ENCODE measurements around the gene SPOCK1.

The SPOCK1 gene

DNA sequence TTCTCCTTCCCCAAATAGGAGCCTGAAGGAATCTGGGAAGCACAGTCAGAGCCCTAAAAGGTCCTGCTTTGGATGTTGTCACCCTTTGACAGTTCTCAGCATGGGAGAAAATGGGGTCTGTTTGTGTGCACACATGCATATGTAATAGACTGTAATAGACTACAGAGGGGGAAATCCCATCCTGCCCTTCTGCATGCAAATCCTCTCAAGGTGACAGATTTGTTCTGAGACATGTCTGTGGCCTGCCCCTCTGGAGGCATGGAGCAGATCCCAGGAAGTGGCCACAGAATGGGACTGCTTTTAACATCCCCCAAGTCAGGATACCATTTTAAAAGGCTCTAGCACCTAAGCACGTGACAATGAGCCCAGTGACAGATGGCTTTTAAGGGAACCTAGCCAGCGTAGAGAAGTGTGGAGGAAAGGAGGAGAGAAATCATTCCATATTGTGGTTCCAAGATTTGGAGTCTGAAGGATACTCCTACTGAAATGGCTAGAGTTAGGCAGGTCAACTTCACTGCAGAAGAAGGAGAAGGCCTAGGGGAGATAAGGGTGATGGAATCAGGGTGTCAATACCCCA lies 483.5 kb downstream of the SPOCK1 start:
- no peak for DNase-seq (ENCODE audit: low read depth, low spot score)
- H3K27ac ChIP-seq, result no peak overlapping the region
- no peaks in the 10 kb centered on the region for H3K36me3 ChIP-seq (ENCODE audit: insufficient read depth, low read length)
- no peak overlapping the region for H3K4me3 ChIP-seq
- no peaks in the 10 kb centered on the region for H3K9me3 ChIP-seq (ENCODE audit: low read depth, low read length)
- no peak overlapping the region for H3K9ac ChIP-seq (ENCODE audit: insufficient read length)
- TF ChIP-seq FOXP2 (optimal IDR thresholded peaks at IDR 0.05; ENCODE audit: control extremely low read depth, extremely low read length, insufficient read depth) (no peak), EZH2 (IDR thresholded peaks at IDR 0.05) (no peak), POLR2AphosphoS5 (IDR thresholded peaks at IDR 0.05; ENCODE audit: borderline replicate concordance, low read depth, low read length) (no peak)

GRCh38 chr5:137014731-137015130 lies 484.4 kb downstream of the SPOCK1 start:
- Histone ChIP-seq H3K27ac (no peak overlapping the region), H3K4me3 (no peak overlapping the region), H3K9me3 (ENCODE audit: low read depth, low read length) (no peaks in the 10 kb centered on the region), H3K9ac (ENCODE audit: insufficient read length) (no peak overlapping the region), H3K36me3 (ENCODE audit: insufficient read depth, low read length) (no peaks in the 10 kb centered on the region)
- no peak for DNase-seq (ENCODE audit: low read depth, low spot score)
- no peak for TF ChIP-seq EZH2 (IDR thresholded peaks at IDR 0.05)

DNA sequence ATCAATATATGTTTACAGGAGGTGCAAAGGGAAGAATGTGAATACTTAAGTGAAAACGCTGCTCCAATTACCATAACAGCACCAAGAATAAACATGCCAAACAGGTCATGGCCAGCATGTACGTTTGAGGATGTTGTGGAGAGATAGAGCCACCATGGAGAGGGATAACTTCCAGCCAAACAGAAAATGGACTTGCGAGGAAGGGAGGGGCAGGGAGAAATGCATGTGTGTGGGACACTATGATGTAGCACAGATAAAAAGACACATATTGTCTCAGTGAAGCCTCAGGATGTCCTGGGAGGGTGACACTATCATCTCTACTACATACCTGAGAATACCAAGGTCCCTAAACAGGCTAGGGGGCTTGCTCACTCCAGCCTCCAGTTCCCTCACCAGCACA lies 488.9 kb downstream of the SPOCK1 start:
- H3K36me3 ChIP-seq (ENCODE audit: insufficient read depth, low read length), result no peaks in the 10 kb centered on the region
- no peaks in the 10 kb centered on the region for H3K9me3 ChIP-seq (ENCODE audit: low read depth, low read length)
- H3K27ac ChIP-seq, result no peak overlapping the region
- no peak overlapping the region for H3K4me3 ChIP-seq
- H3K9ac ChIP-seq (ENCODE audit: insufficient read length), result no peak overlapping the region
- no peak for DNase-seq (ENCODE audit: low read depth, low spot score)
- TF ChIP-seq POLR2AphosphoS5 (IDR thresholded peaks at IDR 0.05; ENCODE audit: borderline replicate concordance, low read depth, low read length) (no peak), EZH2 (IDR thresholded peaks at IDR 0.05) (no peak), FOXP2 (optimal IDR thresholded peaks at IDR 0.05; ENCODE audit: control extremely low read depth, extremely low read length, insufficient read depth) (no peak)

- TF ChIP-seq POLR2AphosphoS5 (IDR thresholded peaks at IDR 0.05; ENCODE audit: borderline replicate concordance, low read depth, low read length), result no peak
- TF ChIP-seq FOXP2 (optimal IDR thresholded peaks at IDR 0.05; ENCODE audit: control extremely low read depth, extremely low read length, insufficient read depth), result no peak
- TF ChIP-seq EZH2 (IDR thresholded peaks at IDR 0.05), result no peak
- no peak for DNase-seq (ENCODE audit: low read depth, low spot score)
- Histone ChIP-seq H3K36me3 (ENCODE audit: insufficient read depth, low read length) (no peaks in the 10 kb centered on the region), H3K27ac (no peak overlapping the region), H3K9me3 (ENCODE audit: low read depth, low read length) (no peaks in the 10 kb centered on the region), H3K4me3 (no peak overlapping the region), H3K9ac (ENCODE audit: insufficient read length) (no peak overlapping the region)
Observed at GRCh38 chr5:137004279-137004678, 494.8 kb downstream of the SPOCK1 start.

GRCh38 chr5:137001026-137001569 lies 498.0 kb downstream of the SPOCK1 start:
- no peak for TF ChIP-seq POLR2AphosphoS5 (IDR thresholded peaks at IDR 0.05; ENCODE audit: borderline replicate concordance, low read depth, low read length)
- no peak for TF ChIP-seq EZH2 (IDR thresholded peaks at IDR 0.05)
- no peak for TF ChIP-seq FOXP2 (optimal IDR thresholded peaks at IDR 0.05; ENCODE audit: control extremely low read depth, extremely low read length, insufficient read depth)
- Histone ChIP-seq H3K9ac (ENCODE audit: insufficient read length) (no peak overlapping the region), H3K4me3 (no peak overlapping the region), H3K9me3 (ENCODE audit: low read depth, low read length) (no peaks in the 10 kb centered on the region), H3K27ac (no peak overlapping the region), H3K36me3 (ENCODE audit: insufficient read depth, low read length) (no peaks in the 10 kb centered on the region)
- DNase-seq (ENCODE audit: low read depth, low spot score), result no peak

- H3K36me3 ChIP-seq (ENCODE audit: insufficient read depth, low read length), result no peaks in the 10 kb centered on the region
- no peak overlapping the region for H3K27ac ChIP-seq
- no peak for TF ChIP-seq EZH2 (IDR thresholded peaks at IDR 0.05)
- no peak for TF ChIP-seq FOXP2 (optimal IDR thresholded peaks at IDR 0.05; ENCODE audit: control extremely low read depth, extremely low read length, insufficient read depth)
- TF ChIP-seq POLR2AphosphoS5 (IDR thresholded peaks at IDR 0.05; ENCODE audit: borderline replicate concordance, low read depth, low read length), result no peak
- no peak overlapping the region for H3K4me3 ChIP-seq
- H3K9me3 ChIP-seq (ENCODE audit: low read depth, low read length), result no peaks in the 10 kb centered on the region
- no peak overlapping the region for H3K9ac ChIP-seq (ENCODE audit: insufficient read length)
- DNase-seq (ENCODE audit: low read depth, low spot score), result no peak
Observed at GRCh38 chr5:136999787-137000186, 499.3 kb downstream of the SPOCK1 start.

DNA sequence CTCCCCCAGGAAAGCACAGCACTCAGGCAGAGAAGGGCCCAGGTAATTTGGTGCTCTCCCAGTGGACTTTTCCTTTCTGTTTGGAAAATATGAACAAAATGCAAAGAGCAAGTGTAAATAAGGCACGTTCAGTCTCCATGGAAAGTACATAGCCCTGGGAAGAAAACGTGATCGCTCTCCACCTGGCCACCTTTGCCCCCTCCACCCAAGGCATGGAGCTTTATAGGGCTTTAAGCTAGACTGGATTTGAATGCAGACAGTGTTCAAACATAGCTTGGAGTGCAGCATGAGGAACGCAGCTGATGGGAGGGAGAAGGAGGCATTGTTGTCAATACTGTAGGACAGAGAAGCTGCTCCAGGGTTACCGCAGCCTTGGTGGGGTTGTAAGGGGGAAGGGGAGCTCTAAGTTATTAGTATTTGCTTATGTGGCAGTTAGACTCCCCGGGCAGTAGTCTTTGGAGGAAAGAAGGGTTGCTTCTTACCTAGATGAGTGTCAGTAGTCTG lies 500.2 kb downstream of the SPOCK1 start:
- Histone ChIP-seq H3K4me3 (no peak overlapping the region), H3K36me3 (ENCODE audit: insufficient read depth, low read length) (no peaks in the 10 kb centered on the region), H3K9me3 (ENCODE audit: low read depth, low read length) (no peaks in the 10 kb centered on the region), H3K9ac (ENCODE audit: insufficient read length) (no peak overlapping the region), H3K27ac (no peak overlapping the region)
- DNase-seq (ENCODE audit: low read depth, low spot score), result no peak
- TF ChIP-seq FOXP2 (optimal IDR thresholded peaks at IDR 0.05; ENCODE audit: control extremely low read depth, extremely low read length, insufficient read depth) (no peak), POLR2AphosphoS5 (IDR thresholded peaks at IDR 0.05; ENCODE audit: borderline replicate concordance, low read depth, low read length) (no peak), EZH2 (IDR thresholded peaks at IDR 0.05) (no peak)

DNA sequence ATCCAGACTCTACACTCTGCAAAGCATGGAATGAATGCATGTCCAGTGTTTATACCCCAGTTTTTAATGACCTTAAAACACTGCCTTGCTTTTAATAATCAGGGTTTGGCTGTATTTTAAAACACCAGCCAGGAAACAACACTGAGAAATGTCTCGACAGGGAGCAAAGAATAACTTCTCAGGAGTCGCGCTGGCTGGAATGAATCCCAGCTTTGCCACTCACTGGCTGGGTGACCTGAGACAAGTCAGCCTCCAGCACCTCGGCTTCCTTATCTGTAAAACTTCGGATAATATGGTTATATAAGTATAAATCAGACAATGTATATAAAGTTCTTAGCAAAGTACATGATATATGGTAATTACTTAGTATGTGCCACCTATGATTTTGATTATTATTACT lies 505.0 kb downstream of the SPOCK1 start:
- H3K4me3 ChIP-seq, result no peak overlapping the region
- DNase-seq (ENCODE audit: low read depth, low spot score), result no peak
- H3K36me3 ChIP-seq (ENCODE audit: insufficient read depth, low read length), result no peaks in the 10 kb centered on the region
- no peak overlapping the region for H3K9ac ChIP-seq (ENCODE audit: insufficient read length)
- H3K27ac ChIP-seq, result no peak overlapping the region
- no peaks in the 10 kb centered on the region for H3K9me3 ChIP-seq (ENCODE audit: low read depth, low read length)
- TF ChIP-seq FOXP2 (optimal IDR thresholded peaks at IDR 0.05; ENCODE audit: control extremely low read depth, extremely low read length, insufficient read depth) (no peak), EZH2 (IDR thresholded peaks at IDR 0.05) (no peak), POLR2AphosphoS5 (IDR thresholded peaks at IDR 0.05; ENCODE audit: borderline replicate concordance, low read depth, low read length) (no peak)

Data from SK-N-MC (cell line).